Right lobe of liver (tissue), 4 donors: ENCODE results near the gene TMEM14B.
A peak's percentile ranks its signal among the peaks of the same experiment; 100 is the strongest.

Experiments
- POLR2A ChIP-seq: fragments of 450-650 bp; IDR thresholded peaks from one replicate; pipeline ENCODE4 v1.6.1; 2017; ENCODE audit warnings: antibody characterized with exemption, mild to moderate bottlenecking
- TF ChIP-seq, protein P1 (sequence below), 4 donors: fragments of 200-600 bp in 3 of 4; fragments of 450-650 bp in 1 of 4; IDR thresholded peaks; one replicate each; pipeline versions ENCODE4 v1.5.1 to v1.8.0; 2016 to 2022; ENCODE audit warnings: antibody characterized with exemption in 4 of 4, mild to moderate bottlenecking in 2 of 4
- donor health status: DM: no; HTN: no; CAD: no.
- donor health status: DM: no; HTN: no; CAD: no.
- donor health status: DM: no; HTN: yes; CAD: no.

DNA sequence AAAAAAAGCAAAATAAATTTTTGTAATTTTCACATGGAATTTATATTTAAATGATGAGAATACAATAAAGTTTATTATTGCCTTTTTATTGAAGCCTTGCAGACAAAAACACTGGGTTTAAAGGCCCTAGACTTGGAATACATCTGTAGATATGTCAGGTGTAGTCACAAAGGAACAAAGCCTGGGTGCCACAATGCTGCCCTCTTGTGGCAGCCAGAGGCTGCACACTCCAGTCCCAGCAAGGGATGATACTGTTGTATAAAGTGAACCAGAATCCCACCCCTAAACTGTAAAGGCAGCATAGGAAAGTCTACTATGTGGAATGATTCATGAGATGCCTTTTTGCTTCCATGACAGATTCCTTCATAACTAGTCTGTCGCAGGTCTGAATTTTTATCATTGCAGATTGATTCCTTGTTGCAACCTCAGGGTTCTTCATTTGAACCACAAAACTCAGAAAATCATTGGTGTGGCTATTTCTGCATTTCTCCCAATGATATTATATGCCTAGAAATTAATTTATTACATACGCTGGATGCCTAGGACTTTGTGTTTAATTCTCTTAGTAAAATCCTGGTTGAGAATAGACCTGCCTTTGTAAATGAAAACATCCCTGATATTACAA, 53.7 kb downstream of the TMEM14B start:
- TF ChIP-seq, protein P1, sequence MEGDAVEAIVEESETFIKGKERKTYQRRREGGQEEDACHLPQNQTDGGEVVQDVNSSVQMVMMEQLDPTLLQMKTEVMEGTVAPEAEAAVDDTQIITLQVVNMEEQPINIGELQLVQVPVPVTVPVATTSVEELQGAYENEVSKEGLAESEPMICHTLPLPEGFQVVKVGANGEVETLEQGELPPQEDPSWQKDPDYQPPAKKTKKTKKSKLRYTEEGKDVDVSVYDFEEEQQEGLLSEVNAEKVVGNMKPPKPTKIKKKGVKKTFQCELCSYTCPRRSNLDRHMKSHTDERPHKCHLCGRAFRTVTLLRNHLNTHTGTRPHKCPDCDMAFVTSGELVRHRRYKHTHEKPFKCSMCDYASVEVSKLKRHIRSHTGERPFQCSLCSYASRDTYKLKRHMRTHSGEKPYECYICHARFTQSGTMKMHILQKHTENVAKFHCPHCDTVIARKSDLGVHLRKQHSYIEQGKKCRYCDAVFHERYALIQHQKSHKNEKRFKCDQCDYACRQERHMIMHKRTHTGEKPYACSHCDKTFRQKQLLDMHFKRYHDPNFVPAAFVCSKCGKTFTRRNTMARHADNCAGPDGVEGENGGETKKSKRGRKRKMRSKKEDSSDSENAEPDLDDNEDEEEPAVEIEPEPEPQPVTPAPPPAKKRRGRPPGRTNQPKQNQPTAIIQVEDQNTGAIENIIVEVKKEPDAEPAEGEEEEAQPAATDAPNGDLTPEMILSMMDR (IDR thresholded peaks at IDR 0.05) = peak; percentile 90 to 100 (median 99)
- TF ChIP-seq POLR2A = no peak
